ENCODE measurements around the gene ITPK1.

ITPK1 gene

GRCh38 chr14:92951912-92952471, 163.7 kb downstream of the ITPK1 start:
- DNase-seq (ENCODE audit: low read depth) = peak; percentile 78

- no peak for DNase-seq (ENCODE audit: low read depth)
Measured at GRCh38 chr14:92951261-92951660, 164.5 kb downstream of the ITPK1 start.

- DNase-seq (ENCODE audit: low read depth) = no peak
Measured at GRCh38 chr14:92950773-92951172, 165.0 kb downstream of the ITPK1 start.

GRCh38 chr14:92950193-92950540, 165.6 kb downstream of the ITPK1 start:
- no peak for DNase-seq (ENCODE audit: low read depth)

GRCh38 chr14:92949496-92950192, 166.1 kb downstream of the ITPK1 start:
- no peak for DNase-seq (ENCODE audit: low read depth)

- DNase-seq (ENCODE audit: low read depth) = no peak
Measured at GRCh38 chr14:92948647-92949046, 167.1 kb downstream of the ITPK1 start.

- no peak for DNase-seq (ENCODE audit: low read depth)
Measured at GRCh38 chr14:92946847-92947545, 168.7 kb downstream of the ITPK1 start.

- no peak for DNase-seq (ENCODE audit: low read depth)
Measured at GRCh38 chr14:92945959-92946846, 169.5 kb downstream of the ITPK1 start.

GRCh38 chr14:92945544-92945943, 170.2 kb downstream of the ITPK1 start:
- DNase-seq (ENCODE audit: low read depth) = no peak

- no peak for DNase-seq (ENCODE audit: low read depth)
Measured at GRCh38 chr14:92944976-92945375, 170.7 kb downstream of the ITPK1 start.

- DNase-seq (ENCODE audit: low read depth) = no peak
Measured at GRCh38 chr14:92943855-92944570, 171.7 kb downstream of the ITPK1 start.

- no peak for DNase-seq (ENCODE audit: low read depth)
Measured at GRCh38 chr14:92942976-92943710, 172.6 kb downstream of the ITPK1 start.

GRCh38 chr14:92942576-92942975, 173.1 kb downstream of the ITPK1 start:
- no peak for DNase-seq (ENCODE audit: low read depth)

- DNase-seq (ENCODE audit: low read depth) = no peak
Measured at GRCh38 chr14:92942136-92942535, 173.6 kb downstream of the ITPK1 start.

GRCh38 chr14:92941531-92941930, 174.2 kb downstream of the ITPK1 start:
- DNase-seq (ENCODE audit: low read depth) = no peak

- no peak for DNase-seq (ENCODE audit: low read depth)
Measured at GRCh38 chr14:92940543-92940942, 175.2 kb downstream of the ITPK1 start.

- no peak for DNase-seq (ENCODE audit: low read depth)
Measured at GRCh38 chr14:92939699-92940098, 176.0 kb downstream of the ITPK1 start.

GRCh38 chr14:92938890-92939671, 176.6 kb downstream of the ITPK1 start:
- DNase-seq (ENCODE audit: low read depth) = no peak

- DNase-seq (ENCODE audit: low read depth) = no peak
Measured at GRCh38 chr14:92938235-92938875, 177.4 kb downstream of the ITPK1 start.
